H1 (cell line): ENCODE measurements around the gene KLRF1. TPM values are rescaled to one million over a fixed set of nuclear protein-coding genes. Genes with fewer than 3 reads are reported as not detected.

Source experiments
- ATF3 ChIP-seq: IDR thresholded peaks from 2 replicates; pipeline ENCODE4 v1.6.1; 2011; ENCODE audit warnings: low read depth, mild to moderate bottlenecking, low read length; ENCODE audit not compliant: insufficient read depth
- CHD2 ChIP-seq: IDR thresholded peaks from 2 replicates; pipeline ENCODE4 v1.6.1; 2012; ENCODE audit warnings: low read length, improper control_type of control experiment
- CHD7 ChIP-seq: fragments of 300-600 bp; sonication (generic); IDR thresholded peaks from 2 replicates; pipeline ENCODE4 v1.7.1; 2012; ENCODE audit warnings: low read length, moderate library complexity, mild to moderate bottlenecking, inconsistent platforms; ENCODE audit not compliant: insufficient replicate concordance
- HDAC2 ChIP-seq, 2 experiments: fragments of 300-600 bp in 1 of 2; sonication (generic) in 1 of 2; IDR thresholded peaks; 2 replicates each; pipeline ENCODE4 v1.6.1; 2011 to 2012; ENCODE audit warnings: low read depth in 2 of 2, low read length in 2 of 2, mild to moderate bottlenecking in 2 of 2, moderate library complexity in 2 of 2, borderline replicate concordance in 1 of 2, inconsistent platforms in 1 of 2
- JUND ChIP-seq: IDR thresholded peaks from 2 replicates; pipeline ENCODE4 v1.6.1; 2011; ENCODE audit warnings: mild to moderate bottlenecking, improper control_type of control experiment, low read length
- RFX5 ChIP-seq: IDR thresholded peaks from 2 replicates; pipeline ENCODE4 v1.6.1; 2011; ENCODE audit warnings: low read depth, low read length, improper control_type of control experiment, borderline replicate concordance
- SIRT6 ChIP-seq: IDR thresholded peaks from one replicate; pipeline ENCODE4 v1.7.1; 2012; ENCODE audit warnings: low read length, inconsistent platforms
- SP1 ChIP-seq: IDR thresholded peaks from 2 replicates; pipeline ENCODE4 v1.6.1; 2011; ENCODE audit warnings: low read depth, low read length
- SP4 ChIP-seq: IDR thresholded peaks from 2 replicates; pipeline ENCODE4 v1.6.1; 2012; ENCODE audit warnings: low read length, inconsistent platforms
- TEAD4 ChIP-seq: IDR thresholded peaks from 2 replicates; pipeline ENCODE4 v1.6.1; 2012; ENCODE audit warnings: low read depth, low read length, inconsistent platforms, mixed read lengths
- polyA plus RNA-seq, 7 experiments: library from polyadenylated mRNA; depleted of rRNA in 3 of 7; stranded (reverse) in 5 of 7; unstranded in 2 of 7; fragments of >200 nt in 5 of 7; fragments of 200-250 nt in 2 of 7; gene quantifications; 1 replicate in 5 of 7; 2 replicates in 1 of 7; 4 replicates in 1 of 7; pipeline versions ENCODE4 v1.2.1 to v1.2.3, GENCODE V29; 2011 to 2013; ENCODE audit warnings: missing spikeins in 2 of 7, mixed read lengths in 2 of 7
- total RNA-seq: library from RNA; stranded (reverse); fragmentation: NEBNext Ultra II Directional; extraction: Animal tissue kit (Norgen Biotek cat#: 25700); gene quantifications from 2 replicates; pipeline ENCODE4 v1.2.1, GENCODE V29; 2021

The KLRF1 gene
- total and polyA plus RNA-seq, 2 of the 8 experiments (the other 6 are each of a cell fraction or from before 2014, with no cell fraction given), result not detected

- no peak for TF ChIP-seq CHD7
- TF ChIP-seq ATF3, result no peak
- TF ChIP-seq SP4, result no peak
- no peak for TF ChIP-seq CHD2
- no peak for TF ChIP-seq SIRT6
- TF ChIP-seq TEAD4, result no peak
- no peak for TF ChIP-seq RFX5
- TF ChIP-seq JUND, result no peak
- no peak for TF ChIP-seq HDAC2 (IDR thresholded peaks at IDR 0.05; ENCODE audit: borderline replicate concordance in 1 of 2, low read depth in 2 of 2, low read length in 2 of 2)
- no peak for TF ChIP-seq SP1
Measured at GRCh38 chr12:9792185-9792900, 34.9 kb upstream of the KLRF1 start (continued).
